HepG2 (cell line): Measurements from ENCODE around the gene PFAS. TPM values are rescaled to one million over a fixed set of nuclear protein-coding genes. Genes with fewer than 3 reads are reported as not detected.

Experiments
- ATAC-seq: fragments of 200-7000 bp; cut with Tn5 transposase; 3 replicates; pipeline ENCODE4 v1.9.1; 2020; ENCODE audit warnings: mild to moderate bottlenecking, moderate library complexity
- BruUV-seq: library from RNA; stranded (reverse); fragments of 400-500 nt; replicated peaks from 2 replicates; lab custom pipeline; 2021; lab: Mats Ljungman, UMichigan
- CTCF ChIA-PET: fragments of 300-600 bp; formaldehyde crosslinking; extraction: SDS; loops from one replicate; lab custom pipeline; 2021; ENCODE audit warnings: low total read pairs, inconsistent platforms, low intra/inter-chr PET ratio; lab: Yijun Ruan, JAX
- POLR2A ChIA-PET: fragments of 350-600 bp; sonication (Branson Sonifier 250); formaldehyde crosslinking; loops from one replicate; lab custom pipeline; 2020; ENCODE audit warnings: antibody characterized with exemption, inconsistent platforms; lab: Yijun Ruan, JAX
- DNase-seq: peaks from one replicate; pipeline ENCODE4 v3.0.0-alpha.2; 2015; ENCODE audit warnings: low spot score
- FAIRE-seq: peaks from 3 replicates; lab custom pipeline; 2011; peaks lifted over from hg19 to GRCh38; lab: Jason Lieb, UNC
- H2AFZ ChIP-seq: one replicate; pipeline ENCODE4 v1.6.1; 2011; ENCODE audit warnings: low read length, inconsistent platforms
- H3K27ac ChIP-seq: fragments of 300-600 bp; 3 replicates; pipeline ENCODE4 v1.8.0; 2011; ENCODE audit warnings: mixed run types, mild to moderate bottlenecking, mixed read lengths, low read length, inconsistent platforms; ENCODE audit not compliant: insufficient read depth; ENCODE audit errors: extremely low read length
- H3K27me3 ChIP-seq, 2 experiments: fragments of 200-600 bp in 1 of 2; 2 replicates in 1 of 2; 3 replicates in 1 of 2; pipeline versions ENCODE4 v1.6.0 to v1.8.0; 2011; ENCODE audit warnings: low read length in 2 of 2, mild to moderate bottlenecking in 2 of 2, moderate library complexity in 2 of 2, inconsistent platforms in 1 of 2; ENCODE audit not compliant: insufficient read depth in 2 of 2, control insufficient read depth in 1 of 2
- H3K36me3 ChIP-seq, 2 experiments: fragments of 200-600 bp in 1 of 2; replicated peaks in 1 of 2; 2 replicates in 1 of 2; 3 replicates in 1 of 2; pipeline versions ENCODE4 v1.5.1 to v1.8.0; 2011; ENCODE audit warnings: low read length in 2 of 2, inconsistent platforms in 1 of 2; ENCODE audit not compliant: insufficient read depth in 2 of 2, control insufficient read depth in 1 of 2
- H3K4me1 ChIP-seq: 2 replicates; pipeline ENCODE4 v1.5.1; 2012; ENCODE audit warnings: low read length, inconsistent platforms; ENCODE audit not compliant: insufficient read depth
- H3K4me2 ChIP-seq: 2 replicates; pipeline ENCODE4 v1.6.0; 2011; ENCODE audit warnings: low read depth, low read length, inconsistent platforms
- H3K4me3 ChIP-seq, 3 experiments: fragments of 200-600 bp in 1 of 3; sonication (generic), shearing (Covaris generic) in 1 of 3; replicated peaks in 1 of 3; 2 replicates each; pipeline ENCODE4 v1.5.1; 2011 to 2016; ENCODE audit warnings: low read length in 3 of 3, inconsistent platforms in 2 of 3, low read depth in 2 of 3, mild to moderate bottlenecking in 2 of 3, control low read depth in 1 of 3, mixed read lengths in 1 of 3; ENCODE audit not compliant: insufficient read depth in 1 of 3
- H3K79me2 ChIP-seq: one replicate; pipeline ENCODE4 v1.6.1; 2011; ENCODE audit warnings: low read length, inconsistent platforms; ENCODE audit not compliant: insufficient read depth
- H3K9ac ChIP-seq: 2 replicates; pipeline ENCODE4 v1.6.0; 2011; ENCODE audit warnings: mild to moderate bottlenecking, low read depth, low read length, inconsistent platforms; ENCODE audit not compliant: insufficient read depth
- H3K9me3 ChIP-seq: 2 replicates; pipeline ENCODE4 v1.5.1; 2012; ENCODE audit warnings: mild to moderate bottlenecking, low read length
- H4K20me1 ChIP-seq: 2 replicates; pipeline ENCODE4 v1.6.0; 2011; ENCODE audit warnings: inconsistent platforms, mild to moderate bottlenecking, low read length, moderate library complexity; ENCODE audit not compliant: insufficient read depth
- BRD4 ChIP-seq: sonication (generic); formaldehyde crosslinking; IDR thresholded peaks from 2 replicates; pipeline ENCODE4 v1.4.0; 2020; ENCODE audit warnings: missing genetic modification reagents
- HOXA5 ChIP-seq: sonication (generic); formaldehyde crosslinking; IDR thresholded peaks from 2 replicates; pipeline ENCODE4 v1.4.0; 2020; ENCODE audit warnings: missing genetic modification reagents
- KMT2A ChIP-seq: sonication (generic); formaldehyde crosslinking; IDR thresholded peaks from 2 replicates; pipeline ENCODE4 v1.4.0; 2020; ENCODE audit warnings: missing genetic modification reagents
- MTA1 ChIP-seq: sonication (generic); formaldehyde crosslinking; IDR thresholded peaks from 2 replicates; pipeline ENCODE4 v1.4.0; 2020; ENCODE audit warnings: missing genetic modification reagents, mild to moderate bottlenecking, borderline replicate concordance
- NCOA1 ChIP-seq: sonication (generic); formaldehyde crosslinking; IDR thresholded peaks from 2 replicates; pipeline ENCODE4 v1.9.0; 2021; ENCODE audit warnings: missing genetic modification reagents
- NCOR1 ChIP-seq: fragments of 200-600 bp; sonication (generic); IDR thresholded peaks from 2 replicates; pipeline ENCODE4 v1.7.0; 2017; ENCODE audit warnings: antibody characterized with exemption, low read length, borderline replicate concordance
- SNAPC2 ChIP-seq: sonication (generic); formaldehyde crosslinking; IDR thresholded peaks from 2 replicates; pipeline ENCODE4 v1.8.1; 2022; ENCODE audit warnings: mild to moderate bottlenecking, missing genetic modification reagents
- SNRNP70 ChIP-seq: fragments of 200-400 bp; formaldehyde crosslinking; IDR thresholded peaks from 2 replicates; pipeline ENCODE4 v1.6.1; 2017; ENCODE audit warnings: mild to moderate bottlenecking, low read depth, low read length, moderate library complexity
- TBP ChIP-seq: sonication (generic); formaldehyde crosslinking; IDR thresholded peaks from 2 replicates; pipeline ENCODE4 v1.5.0; 2020; ENCODE audit warnings: missing genetic modification reagents
- TCF12 ChIP-seq, 2 experiments: fragments of 450-650 bp in 1 of 2; sonication (generic) in 1 of 2; formaldehyde crosslinking in 1 of 2; IDR thresholded peaks; 2 replicates each; pipeline versions ENCODE4 v1.6.1 to v1.8.0; 2017 to 2022; ENCODE audit warnings: antibody characterized with exemption in 1 of 2, mild to moderate bottlenecking in 1 of 2, missing genetic modification reagents in 1 of 2, moderate library complexity in 1 of 2
- TSC22D2 ChIP-seq: sonication (generic); formaldehyde crosslinking; IDR thresholded peaks from 2 replicates; pipeline ENCODE4 v1.5.1; 2020; ENCODE audit warnings: missing genetic modification reagents, mild to moderate bottlenecking, borderline replicate concordance
- ZNF274 ChIP-seq: sonication (generic); formaldehyde crosslinking; IDR thresholded peaks from 2 replicates; pipeline ENCODE4 v1.5.1; 2020; ENCODE audit warnings: mild to moderate bottlenecking, missing genetic modification reagents
- ZNF547 ChIP-seq: sonication (generic); formaldehyde crosslinking; IDR thresholded peaks from 2 replicates; pipeline ENCODE4 v1.5.1; 2020; ENCODE audit warnings: mild to moderate bottlenecking, missing genetic modification reagents
- ZNF572 ChIP-seq: sonication (generic); formaldehyde crosslinking; IDR thresholded peaks from 2 replicates; pipeline ENCODE4 v1.5.1; 2020; ENCODE audit warnings: mild to moderate bottlenecking, missing genetic modification reagents
- ZNF761 ChIP-seq: sonication (generic); formaldehyde crosslinking; conservative IDR thresholded peaks from 2 replicates; pipeline ENCODE4 v1.4.0; 2020; ENCODE audit warnings: mild to moderate bottlenecking, missing genetic modification reagents
- WGBS: methylation state at CpG from one replicate; pipeline ENCODE4 v1.1.6; 2017; ENCODE audit warnings: low lambda C conversion rate; 5-methylcytosine and 5-hydroxymethylcytosine counted together
- in situ Hi-C: cut with HindIII; loops from 2 replicates; pipeline ENCODE4 v1.10.0; 2017; ENCODE audit warnings: low pct_unique_long_range_greater_than_20kb; ENCODE audit not compliant: extremely low pct_ligation_motif_present
- intact Hi-C: fragments of 100-400 bp; cut with micrococcal nuclease; formaldehyde crosslinking; loops from one replicate; pipeline ENCODE4 v1.10.0; 2022; ENCODE audit not compliant: unreplicated experiment
- polyA plus RNA-seq, 8 experiments: library from polyadenylated mRNA; depleted of rRNA in 3 of 8; stranded (reverse) in 7 of 8; unstranded in 1 of 8; fragments of >200 nt; fragmentation: Illumina TruSeq in 4 of 8; extraction: Trizol in 4 of 8; gene quantifications; 2 replicates each; pipeline versions ENCODE4 v1.2.1 to v1.2.3, GENCODE V29; 2011 to 2016; ENCODE audit warnings: low read depth in 4 of 8, missing spikeins in 1 of 8, mixed read lengths in 1 of 8; ENCODE audit not compliant: insufficient read depth in 1 of 8
- total RNA-seq, 5 experiments: library from RNA; depleted of rRNA; stranded (reverse); fragments of >200 nt; fragmentation: Illumina TruSeq; extraction: Trizol; gene quantifications; 2 replicates each; pipeline ENCODE4 v1.2.3, GENCODE V29; 2016; ENCODE audit warnings: low read depth in 1 of 5
- TF ChIP-seq, protein P1 (sequence below): sonication (generic); formaldehyde crosslinking; conservative IDR thresholded peaks from 2 replicates; pipeline ENCODE4 v1.4.0; 2020; ENCODE audit warnings: missing genetic modification reagents
- TF ChIP-seq, protein P2 (sequence below): sonication (generic); formaldehyde crosslinking; IDR thresholded peaks from 2 replicates; pipeline ENCODE4 v1.5.0; 2020; ENCODE audit warnings: mild to moderate bottlenecking, missing genetic modification reagents

The PFAS gene
- total and polyA plus RNA-seq, 2 of the 13 experiments (the other 11 are each of a cell fraction or from before 2014, with no cell fraction given): 49.4 to 58.2 TPM

DNA sequence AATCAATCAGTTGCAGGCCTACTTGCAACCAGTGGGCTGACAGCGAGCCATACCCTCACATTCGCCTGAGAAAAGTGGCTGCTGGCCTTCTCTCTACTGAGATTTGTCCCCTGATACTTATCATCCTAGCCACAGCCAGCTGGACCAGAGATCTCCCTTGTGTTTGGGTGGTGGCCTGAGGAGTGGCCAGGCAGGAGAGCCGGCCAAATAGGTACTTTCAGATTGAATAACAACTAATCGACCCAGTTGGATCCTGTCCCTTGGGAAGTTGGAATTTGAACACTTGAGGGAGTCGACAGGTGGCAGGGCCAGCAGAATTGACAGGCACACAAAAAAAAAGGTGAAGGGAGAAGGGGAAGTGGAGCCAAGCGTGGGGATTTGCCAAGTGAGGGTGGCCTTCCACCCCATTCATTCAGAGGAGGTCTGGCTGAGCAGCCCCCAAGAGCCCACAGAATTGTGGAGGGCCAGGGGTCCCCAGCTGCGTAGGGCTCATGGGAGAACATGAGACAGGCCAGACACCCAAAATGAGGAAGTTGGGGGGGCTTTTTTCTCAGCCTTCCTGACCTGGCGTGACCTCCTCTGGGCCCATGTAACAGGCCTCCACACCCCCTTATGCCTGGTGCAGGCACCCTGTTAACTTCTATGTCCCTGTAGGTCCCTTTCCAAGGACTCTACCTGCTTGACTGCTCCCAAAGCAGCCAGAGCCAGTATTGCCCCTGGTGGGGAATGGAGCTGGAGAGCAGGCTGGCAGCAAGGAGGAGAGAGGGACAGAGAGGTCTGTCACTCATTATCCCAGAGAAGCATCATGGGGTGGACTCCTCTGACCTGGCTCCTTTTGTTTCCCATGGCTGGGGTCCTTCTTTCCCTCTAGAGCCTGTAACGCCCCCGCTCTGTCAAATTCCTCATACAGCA is 36.4 kb downstream of the PFAS start (continued):
- TF ChIP-seq, protein P1, sequence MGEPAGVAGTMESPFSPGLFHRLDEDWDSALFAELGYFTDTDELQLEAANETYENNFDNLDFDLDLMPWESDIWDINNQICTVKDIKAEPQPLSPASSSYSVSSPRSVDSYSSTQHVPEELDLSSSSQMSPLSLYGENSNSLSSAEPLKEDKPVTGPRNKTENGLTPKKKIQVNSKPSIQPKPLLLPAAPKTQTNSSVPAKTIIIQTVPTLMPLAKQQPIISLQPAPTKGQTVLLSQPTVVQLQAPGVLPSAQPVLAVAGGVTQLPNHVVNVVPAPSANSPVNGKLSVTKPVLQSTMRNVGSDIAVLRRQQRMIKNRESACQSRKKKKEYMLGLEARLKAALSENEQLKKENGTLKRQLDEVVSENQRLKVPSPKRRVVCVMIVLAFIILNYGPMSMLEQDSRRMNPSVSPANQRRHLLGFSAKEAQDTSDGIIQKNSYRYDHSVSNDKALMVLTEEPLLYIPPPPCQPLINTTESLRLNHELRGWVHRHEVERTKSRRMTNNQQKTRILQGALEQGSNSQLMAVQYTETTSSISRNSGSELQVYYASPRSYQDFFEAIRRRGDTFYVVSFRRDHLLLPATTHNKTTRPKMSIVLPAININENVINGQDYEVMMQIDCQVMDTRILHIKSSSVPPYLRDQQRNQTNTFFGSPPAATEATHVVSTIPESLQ: no peak
- TF ChIP-seq HOXA5 (CRISPR knock-in tag) (no peak), SNRNP70 (no peak), NCOA1 (CRISPR knock-in tag) (no peak), BRD4 (CRISPR knock-in tag) (no peak)

DNA sequence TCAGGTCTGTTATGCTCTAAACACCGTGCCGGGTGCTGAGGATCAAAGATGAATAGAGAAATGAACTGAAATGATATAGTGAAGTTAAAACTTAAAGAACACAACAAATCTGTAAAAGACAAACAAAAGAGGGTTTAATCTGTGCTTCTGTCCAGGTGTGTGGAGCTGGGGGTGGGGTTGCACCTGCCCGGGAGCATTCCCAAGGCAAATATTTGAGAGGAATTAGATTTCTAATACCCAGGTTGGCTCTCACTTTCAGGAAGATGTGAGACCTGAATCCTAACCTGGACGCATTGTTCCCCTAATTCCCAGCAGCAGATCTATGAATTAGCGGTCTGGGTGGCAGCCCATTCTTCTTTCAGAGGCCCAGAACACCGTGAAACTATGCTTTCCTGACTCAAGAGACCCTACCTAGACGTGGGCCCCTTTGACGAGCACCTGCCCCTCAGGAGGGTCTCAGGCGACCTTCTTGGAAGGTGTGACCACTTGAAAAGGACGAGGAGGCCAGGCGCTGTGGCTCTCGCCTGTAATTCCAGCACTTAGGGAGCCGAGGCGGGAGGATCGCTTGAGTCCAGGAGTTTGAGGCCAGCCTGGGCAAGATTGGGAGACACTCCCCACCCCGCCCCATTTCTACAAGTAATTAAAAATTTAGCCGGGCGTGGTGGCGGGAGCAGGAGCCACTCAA is 38.7 kb downstream of the PFAS start:
- intact Hi-C loops (no loop called here), in situ Hi-C loops (loop anchor here (5.0 kb wide), 1 partner anchor 40 kb away; the partner anchor contains the start of genes CTC1 and PFAS)
- H4K20me1 ChIP-seq: no peaks in the 10 kb centered on the region
- ChIA-PET POLR2A (interaction anchor here (0.9 to 2.3 kb wide), 12 partner anchors 10 to 343 kb away, joined by 3 to 20 read pairs (median 4); partner anchors contain the start of genes CTC1, MYH10 and PFAS), CTCF (no interaction called here)
- H3K79me2 ChIP-seq: peaks cover 3% of the 10 kb centered on the region
- H3K4me3 ChIP-seq: peak overlapping the region; percentile 76 to 86 (median 78)
- peak overlapping the region; percentile 77 for H3K9ac ChIP-seq
- H3K9me3 ChIP-seq: no peaks in the 10 kb centered on the region
- WGBS: 17% methylated on average over 17 of the region's 19 CpGs
- no peak overlapping the region for H2AFZ ChIP-seq
- ATAC-seq (no peak), FAIRE-seq (no peak), DNase-seq (no peak)
- peak overlapping the region; percentile 76 for H3K27ac ChIP-seq
- peaks cover 50% of the 10 kb centered on the region for H3K4me1 ChIP-seq
- H3K27me3 ChIP-seq: no peaks in the 10 kb centered on the region
- no peaks in the 10 kb centered on the region for H3K36me3 ChIP-seq
- BruUV-seq: TSS peak; percentile 62
- H3K4me2 ChIP-seq: peak overlapping the region; percentile 90
- no peak; the same call in 1 of the 2 replicates for TF ChIP-seq SNAPC2
- no peak for TF ChIP-seq TSC22D2 (CRISPR knock-in tag)
- peak; percentile 4; the same call in 1 of the 2 replicates for TF ChIP-seq ZNF274 (CRISPR knock-in tag)
- no peak for TF ChIP-seq MTA1
- TF ChIP-seq ZNF572 (CRISPR knock-in tag): no peak
- TF ChIP-seq ZNF547 (CRISPR knock-in tag): 0 out of 2 replicates have a peak, but pooled peaks have one; percentile 12
- TF ChIP-seq NCOR1: no peak
- TF ChIP-seq KMT2A (CRISPR knock-in tag): no peak
- TF ChIP-seq TBP (CRISPR knock-in tag): no peak
- TF ChIP-seq ZNF761 (CRISPR knock-in tag): no peak
- TF ChIP-seq, protein P2, sequence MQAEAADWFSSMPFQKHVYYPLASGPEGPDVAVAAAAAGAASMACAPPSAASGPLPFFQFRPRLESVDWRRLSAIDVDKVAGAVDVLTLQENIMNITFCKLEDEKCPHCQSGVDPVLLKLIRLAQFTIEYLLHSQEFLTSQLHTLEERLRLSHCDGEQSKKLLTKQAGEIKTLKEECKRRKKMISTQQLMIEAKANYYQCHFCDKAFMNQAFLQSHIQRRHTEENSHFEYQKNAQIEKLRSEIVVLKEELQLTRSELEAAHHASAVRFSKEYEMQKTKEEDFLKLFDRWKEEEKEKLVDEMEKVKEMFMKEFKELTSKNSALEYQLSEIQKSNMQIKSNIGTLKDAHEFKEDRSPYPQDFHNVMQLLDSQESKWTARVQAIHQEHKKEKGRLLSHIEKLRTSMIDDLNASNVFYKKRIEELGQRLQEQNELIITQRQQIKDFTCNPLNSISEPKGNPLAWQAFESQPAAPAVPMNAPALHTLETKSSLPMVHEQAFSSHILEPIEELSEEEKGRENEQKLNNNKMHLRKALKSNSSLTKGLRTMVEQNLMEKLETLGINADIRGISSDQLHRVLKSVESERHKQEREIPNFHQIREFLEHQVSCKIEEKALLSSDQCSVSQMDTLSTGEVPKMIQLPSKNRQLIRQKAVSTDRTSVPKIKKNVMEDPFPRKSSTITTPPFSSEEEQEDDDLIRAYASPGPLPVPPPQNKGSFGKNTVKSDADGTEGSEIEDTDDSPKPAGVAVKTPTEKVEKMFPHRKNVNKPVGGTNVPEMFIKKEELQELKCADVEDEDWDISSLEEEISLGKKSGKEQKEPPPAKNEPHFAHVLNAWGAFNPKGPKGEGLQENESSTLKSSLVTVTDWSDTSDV (CRISPR knock-in tag): 0 out of 2 replicates have a peak, but pooled peaks have one; percentile 53
- TF ChIP-seq TCF12 (IDR thresholded peaks at IDR 0.05): no peak
- no peak for TF ChIP-seq TCF12 (CRISPR knock-in tag; IDR thresholded peaks at IDR 0.05)
